ENCODE data around the gene TRIM54. TPM values are rescaled to one million over a fixed set of nuclear protein-coding genes. Genes with fewer than 3 reads are reported as not detected.

The TRIM54 gene
- total and polyA plus RNA-seq, 4 experiments from 2014 or later: 0.17 TPM; not detected in 3

- Mint-ChIP-seq H3K4me3 (peak overlapping the region in 3 of 8 donors; percentile 46 to 100 (median 96)), H3K27me3 (no peaks in the 10 kb centered on the region), H3K4me1 (peaks cover 12 to 28% (median 18%) of the 10 kb centered on the region in 4 donors), H3K27ac (peak overlapping the region in 5 of 7 donors; percentile 6 to 83 (median 72)), H3K36me3 (peaks cover 5 to 21% of the 10 kb centered on the region in 2 donors), H3K9me3 (peaks cover 0 to 2% (median 0%) of the 10 kb centered on the region in 8 donors)
- no peaks in the 10 kb centered on the region for H3K27me3 ChIP-seq (ENCODE audit: insufficient read depth, low read length)
- ChIA-PET POLR2A (ENCODE audit: partially characterized antibody) (no interaction called here), CTCF (ENCODE audit: partially characterized antibody) (interaction anchor here (3.5 kb wide), 1 partner anchor 17 kb away, joined by 29 read pairs; no protein-coding TSS in a partner anchor)
- peaks cover 25% of the 10 kb centered on the region for H3K4me1 ChIP-seq (ENCODE audit: insufficient read depth, low read length)
- H3K4me3 ChIP-seq (ENCODE audit: low read length in 2 of 2): no peak overlapping the region
- no peaks in the 10 kb centered on the region for H3K36me3 ChIP-seq (ENCODE audit: insufficient read depth, low read length)
- intact Hi-C loops (cut with micrococcal nuclease): no loop called here
- H3K27ac ChIP-seq (ENCODE audit: low read depth, low read length): no peak overlapping the region
- H3K9me3 ChIP-seq (ENCODE audit: control insufficient read depth in 1 of 2, low read length in 2 of 2): no peaks in the 10 kb centered on the region
- DNase-seq: no peak
Observed at GRCh38 chr2:27320958-27321543, 38.8 kb downstream of the TRIM54 start.

- no peaks in the 10 kb centered on the region for H3K27me3 ChIP-seq (ENCODE audit: insufficient read depth, low read length)
- intact Hi-C loops (cut with micrococcal nuclease): loop anchor here (1.0 kb wide), 1 partner anchor 48 kb away; the partner anchor contains the start of genes EIF2B4 and SNX17
- no peaks in the 10 kb centered on the region for H3K27me3 Mint-ChIP-seq
- peak overlapping the region; percentile 95 to 100 (median 96) for H3K4me3 Mint-ChIP-seq
- peaks cover 25% of the 10 kb centered on the region for H3K4me1 ChIP-seq (ENCODE audit: insufficient read depth, low read length)
- H3K4me1 Mint-ChIP-seq: peaks cover 12 to 28% (median 18%) of the 10 kb centered on the region in 4 donors
- H3K9me3 ChIP-seq (ENCODE audit: control insufficient read depth in 1 of 2, low read length in 2 of 2): no peaks in the 10 kb centered on the region
- ChIA-PET POLR2A (ENCODE audit: partially characterized antibody) (interaction anchor here (0.6 to 3.3 kb wide), 20 partner anchors 10 to 359 kb away, joined by 3 to 19 read pairs (median 5); partner anchors contain the start of genes AGBL5, EIF2B4, GTF3C2 and NRBP1), CTCF (ENCODE audit: partially characterized antibody) (interaction anchor here (1.0 to 1.9 kb wide), 3 partner anchors 19 to 49 kb away, joined by 3 to 17 read pairs (median 4); no protein-coding TSS in a partner anchor)
- peaks cover 13 to 29% of the 10 kb centered on the region in 2 donors for H3K36me3 Mint-ChIP-seq
- peak overlapping the region; percentile 95 for H3K27ac ChIP-seq (ENCODE audit: low read depth, low read length)
- H3K4me3 ChIP-seq (ENCODE audit: low read length in 2 of 2): peak overlapping the region; percentile 81 to 97
- H3K9me3 Mint-ChIP-seq: peaks cover 0 to 2% (median 0%) of the 10 kb centered on the region in 8 donors
- H3K27ac Mint-ChIP-seq: peak overlapping the region; percentile 96 to 100 (median 98)
- H3K36me3 ChIP-seq (ENCODE audit: insufficient read depth, low read length): peaks cover 3% of the 10 kb centered on the region
- peak in 2 of 5 donors; percentile 6 to 12 for DNase-seq
Observed at GRCh38 chr2:27322301-27322765, 40.1 kb downstream of the TRIM54 start.

- Histone ChIP-seq H3K27me3 (ENCODE audit: insufficient read depth, low read length) (no peaks in the 10 kb centered on the region), H3K27ac (ENCODE audit: low read depth, low read length) (peak within 1 kb of the TSS; percentile 95), H3K4me3 (ENCODE audit: low read length in 2 of 2) (peak within 1 kb of the TSS; percentile 81 to 97), H3K36me3 (ENCODE audit: insufficient read depth, low read length) (peaks cover 6% of the 10 kb centered on the region), H3K9me3 (ENCODE audit: control insufficient read depth in 1 of 2, low read length in 2 of 2) (no peaks in the 10 kb centered on the region), H3K4me1 (ENCODE audit: insufficient read depth, low read length) (peaks cover 25% of the 10 kb centered on the region)
- POLR2A ChIA-PET (ENCODE audit: partially characterized antibody): interaction anchor here (0.6 to 3.3 kb wide), 22 partner anchors 8 to 360 kb away, joined by 3 to 19 read pairs (median 4); partner anchors contain the start of genes AGBL5, EIF2B4, GTF3C2 and NRBP1
- CTCF ChIA-PET (ENCODE audit: partially characterized antibody): interaction anchor here (1.0 to 1.9 kb wide), 4 partner anchors 20 to 57 kb away, joined by 3 to 17 read pairs (median 4); no protein-coding TSS in a partner anchor
- peak; percentile 82 to 89 (median 82) for DNase-seq
- H3K27me3 Mint-ChIP-seq: no peaks in the 10 kb centered on the region
- H3K36me3 Mint-ChIP-seq: peaks cover 13 to 32% of the 10 kb centered on the region in 2 donors
- H3K4me3 Mint-ChIP-seq: peak within 1 kb of the TSS; percentile 95 to 100 (median 96)
- intact Hi-C loops (cut with micrococcal nuclease): loop anchor here (1.0 kb wide), 3 partner anchors 33 to 166 kb away; partner anchors contain the start of genes EIF2B4, GTF3C2, IFT172 and SNX17
- peaks cover 0 to 2% (median 0%) of the 10 kb centered on the region in 8 donors for H3K9me3 Mint-ChIP-seq
- H3K27ac Mint-ChIP-seq: peak within 1 kb of the TSS; percentile 96 to 100 (median 98)
- peaks cover 12 to 28% (median 18%) of the 10 kb centered on the region in 4 donors for H3K4me1 Mint-ChIP-seq
Observed at GRCh38 chr2:27322766-27323595, 40.8 kb downstream of the TRIM54 start, which contains the start of gene MPV17. Gene MPV17, minus strand, starts transcription at chr2:27323097. Its CDS starts 580 bp downstream, at chr2:27322517.

GRCh38 chr2:27323596-27324285 lies 41.5 kb downstream of the TRIM54 start:
- Histone ChIP-seq H3K27me3 (ENCODE audit: insufficient read depth, low read length) (no peaks in the 10 kb centered on the region), H3K27ac (ENCODE audit: low read depth, low read length) (peak overlapping the region; percentile 95), H3K9me3 (ENCODE audit: control insufficient read depth in 1 of 2, low read length in 2 of 2) (no peaks in the 10 kb centered on the region), H3K4me1 (ENCODE audit: insufficient read depth, low read length) (peaks cover 25% of the 10 kb centered on the region), H3K4me3 (ENCODE audit: low read length in 2 of 2) (peak overlapping the region; percentile 81 to 97), H3K36me3 (ENCODE audit: insufficient read depth, low read length) (peaks cover 14% of the 10 kb centered on the region)
- Mint-ChIP-seq H3K36me3 (peaks cover 21 to 40% of the 10 kb centered on the region in 2 donors), H3K4me1 (peaks cover 12 to 28% (median 18%) of the 10 kb centered on the region in 4 donors), H3K27ac (peak overlapping the region; percentile 96 to 100 (median 98)), H3K9me3 (peaks cover 0 to 2% (median 0%) of the 10 kb centered on the region in 8 donors), H3K4me3 (peak overlapping the region; percentile 95 to 100 (median 96)), H3K27me3 (no peaks in the 10 kb centered on the region)
- ChIA-PET CTCF (ENCODE audit: partially characterized antibody) (interaction anchor here (1.5 to 1.9 kb wide), 2 partner anchors 21 to 58 kb away, joined by 4 to 17 read pairs; no protein-coding TSS in a partner anchor), POLR2A (ENCODE audit: partially characterized antibody) (interaction anchor here (0.6 to 3.3 kb wide), 14 partner anchors 9 to 359 kb away, joined by 3 to 19 read pairs (median 9); partner anchors contain the start of genes AGBL5, EIF2B4, GTF3C2 and NRBP1)
- intact Hi-C loops (cut with micrococcal nuclease): loop anchor here (1.0 kb wide), 2 partner anchors 33 to 166 kb away; partner anchors contain the start of genes GTF3C2 and IFT172
- no peak for DNase-seq

- CTCF ChIA-PET (ENCODE audit: partially characterized antibody): no interaction called here
- Histone ChIP-seq H3K27me3 (ENCODE audit: insufficient read depth, low read length) (no peaks in the 10 kb centered on the region), H3K4me3 (ENCODE audit: low read length in 2 of 2) (no peak overlapping the region), H3K9me3 (ENCODE audit: control insufficient read depth in 1 of 2, low read length in 2 of 2) (no peaks in the 10 kb centered on the region), H3K36me3 (ENCODE audit: insufficient read depth, low read length) (peaks cover 21% of the 10 kb centered on the region), H3K27ac (ENCODE audit: low read depth, low read length) (no peak overlapping the region), H3K4me1 (ENCODE audit: insufficient read depth, low read length) (peaks cover 25% of the 10 kb centered on the region)
- Mint-ChIP-seq H3K36me3 (peaks cover 25 to 45% of the 10 kb centered on the region in 2 donors), H3K4me1 (peaks cover 12 to 28% (median 18%) of the 10 kb centered on the region in 4 donors), H3K9me3 (peaks cover 0 to 2% (median 0%) of the 10 kb centered on the region in 8 donors), H3K27ac (peak overlapping the region; percentile 10 to 87 (median 59)), H3K27me3 (no peaks in the 10 kb centered on the region), H3K4me3 (peak overlapping the region in 7 of 8 donors; percentile 20 to 67 (median 40))
- POLR2A ChIA-PET (ENCODE audit: partially characterized antibody): interaction anchor here (0.5 to 3.3 kb wide), 2 partner anchors 32 to 541 kb away, joined by 3 to 19 read pairs; partner anchors contain the start of gene GTF3C2
- DNase-seq: no peak
- intact Hi-C loops (cut with micrococcal nuclease): no loop called here
Observed at GRCh38 chr2:27324720-27325119, 42.5 kb downstream of the TRIM54 start.

GRCh38 chr2:27335311-27335710 lies 53.1 kb downstream of the TRIM54 start:
- H3K4me1 Mint-ChIP-seq: no peaks in the 10 kb centered on the region

More at GRCh38 chr2:27335311-27335710, 53.1 kb downstream of the TRIM54 start:
- peaks cover 37 to 64% of the 10 kb centered on the region in 2 donors for H3K36me3 Mint-ChIP-seq
- H3K4me3 ChIP-seq (ENCODE audit: low read length in 2 of 2): no peak overlapping the region
- H3K27ac ChIP-seq (ENCODE audit: low read depth, low read length): no peak overlapping the region
- intact Hi-C loops (cut with micrococcal nuclease): no loop called here
- no peak for DNase-seq
- H3K36me3 ChIP-seq (ENCODE audit: insufficient read depth, low read length): peaks cover 41% of the 10 kb centered on the region
- no peaks in the 10 kb centered on the region for H3K9me3 ChIP-seq (ENCODE audit: control insufficient read depth in 1 of 2, low read length in 2 of 2)
- H3K4me1 ChIP-seq (ENCODE audit: insufficient read depth, low read length): no peaks in the 10 kb centered on the region
- no peaks in the 10 kb centered on the region for H3K27me3 Mint-ChIP-seq
- peak overlapping the region in 3 of 7 donors; percentile 33 to 56 (median 36) for H3K27ac Mint-ChIP-seq
- ChIA-PET POLR2A (ENCODE audit: partially characterized antibody) (no interaction called here), CTCF (ENCODE audit: partially characterized antibody) (no interaction called here)
- H3K27me3 ChIP-seq (ENCODE audit: insufficient read depth, low read length): no peaks in the 10 kb centered on the region
- H3K9me3 Mint-ChIP-seq: no peaks in the 10 kb centered on the region
- no peak overlapping the region for H3K4me3 Mint-ChIP-seq

Data from CD4-positive, alpha-beta memory T cell (primary cell).